ENCODE data around the gene ADARB2.

ADARB2 gene

DNA sequence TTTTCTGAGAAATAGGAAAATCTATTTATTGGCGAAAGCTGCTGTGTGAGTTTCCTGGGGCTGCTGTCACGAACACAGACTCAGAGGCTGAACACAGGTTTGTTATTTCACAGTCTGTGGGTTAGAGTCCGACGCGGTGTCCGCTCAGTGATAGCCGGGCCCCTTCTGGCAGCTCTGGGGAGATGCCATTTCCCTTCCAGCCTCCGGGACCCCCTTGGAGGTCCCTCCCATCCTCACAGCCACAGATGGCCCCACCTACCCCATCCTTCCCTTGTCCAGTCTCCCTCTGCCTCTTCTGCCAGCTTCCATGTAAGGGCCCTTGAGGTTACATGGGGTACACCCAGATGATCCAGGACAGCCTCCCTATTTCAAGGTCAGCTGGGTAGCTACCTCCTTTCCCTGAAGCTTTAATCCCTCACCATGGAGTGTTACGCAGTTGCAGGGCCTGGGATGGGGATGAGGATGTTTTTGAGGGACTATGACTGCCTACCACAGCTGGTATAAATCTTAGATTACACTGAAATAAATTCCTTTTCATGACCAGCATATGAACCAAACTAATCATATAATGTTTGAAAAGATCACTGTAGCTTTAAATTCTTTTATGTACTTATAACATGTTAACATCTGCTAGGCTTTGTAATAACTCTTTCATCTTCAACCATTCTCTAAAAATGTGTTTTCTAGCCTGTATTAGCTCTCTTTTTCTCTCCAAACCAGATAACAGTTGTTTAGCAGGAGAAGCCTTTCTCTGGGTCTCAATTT lies 582.6 kb downstream of the ADARB2 start:
- DNase-seq (ENCODE audit: low spot score): no peak

DNA sequence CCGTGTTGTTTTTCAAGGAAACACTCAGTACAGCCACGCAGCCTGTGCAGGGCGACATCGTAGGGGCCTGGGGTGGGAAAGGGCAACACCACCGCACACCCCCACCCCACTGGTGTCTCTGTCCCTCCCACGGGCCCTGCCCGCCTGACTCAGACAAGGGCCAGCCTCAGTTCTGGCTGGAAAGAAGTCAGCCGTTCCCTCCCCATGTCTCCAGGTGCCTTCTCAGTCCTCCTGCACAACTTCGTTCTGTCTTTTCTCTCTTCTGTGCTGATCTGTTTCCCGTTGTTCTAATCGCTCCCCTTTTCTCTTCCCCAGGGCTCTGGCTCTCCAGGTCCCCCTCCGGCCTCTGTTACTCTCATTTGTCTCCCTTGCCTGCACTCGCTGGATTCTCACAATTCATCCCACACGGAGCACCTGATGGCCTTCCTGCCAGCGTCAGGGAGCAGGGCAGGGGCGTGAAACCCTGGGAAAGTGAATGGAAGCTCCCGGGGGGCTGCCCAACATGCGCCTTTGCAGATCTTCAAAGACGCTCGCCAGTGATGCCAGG lies 583.4 kb downstream of the ADARB2 start:
- DNase-seq (ENCODE audit: low spot score): no peak

DNA sequence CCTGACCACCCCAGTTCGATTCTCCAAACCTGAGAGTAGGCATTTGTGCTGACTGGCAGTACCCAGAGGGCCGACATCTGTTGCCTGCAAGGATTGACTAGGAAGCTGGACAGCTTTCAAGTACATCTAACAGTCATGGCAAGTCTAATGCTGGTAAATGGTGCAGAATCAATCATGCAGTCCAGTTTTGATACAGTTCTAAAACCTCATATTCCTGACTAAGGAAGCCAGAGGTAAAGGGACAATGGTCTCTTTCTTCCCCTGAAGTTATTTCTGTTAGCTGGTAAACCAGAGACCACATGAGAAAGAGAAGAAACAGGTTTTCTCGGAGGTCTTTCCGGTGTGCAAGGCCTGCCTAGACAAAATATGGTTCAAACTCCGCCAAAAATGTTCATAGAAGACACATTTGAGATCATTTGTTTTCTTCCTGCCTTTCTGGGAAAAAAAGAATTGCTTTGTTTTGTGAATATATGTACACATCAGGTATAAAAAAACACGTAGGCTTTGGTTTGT lies 584.0 kb downstream of the ADARB2 start:
- no peak for DNase-seq (ENCODE audit: low spot score)

DNA sequence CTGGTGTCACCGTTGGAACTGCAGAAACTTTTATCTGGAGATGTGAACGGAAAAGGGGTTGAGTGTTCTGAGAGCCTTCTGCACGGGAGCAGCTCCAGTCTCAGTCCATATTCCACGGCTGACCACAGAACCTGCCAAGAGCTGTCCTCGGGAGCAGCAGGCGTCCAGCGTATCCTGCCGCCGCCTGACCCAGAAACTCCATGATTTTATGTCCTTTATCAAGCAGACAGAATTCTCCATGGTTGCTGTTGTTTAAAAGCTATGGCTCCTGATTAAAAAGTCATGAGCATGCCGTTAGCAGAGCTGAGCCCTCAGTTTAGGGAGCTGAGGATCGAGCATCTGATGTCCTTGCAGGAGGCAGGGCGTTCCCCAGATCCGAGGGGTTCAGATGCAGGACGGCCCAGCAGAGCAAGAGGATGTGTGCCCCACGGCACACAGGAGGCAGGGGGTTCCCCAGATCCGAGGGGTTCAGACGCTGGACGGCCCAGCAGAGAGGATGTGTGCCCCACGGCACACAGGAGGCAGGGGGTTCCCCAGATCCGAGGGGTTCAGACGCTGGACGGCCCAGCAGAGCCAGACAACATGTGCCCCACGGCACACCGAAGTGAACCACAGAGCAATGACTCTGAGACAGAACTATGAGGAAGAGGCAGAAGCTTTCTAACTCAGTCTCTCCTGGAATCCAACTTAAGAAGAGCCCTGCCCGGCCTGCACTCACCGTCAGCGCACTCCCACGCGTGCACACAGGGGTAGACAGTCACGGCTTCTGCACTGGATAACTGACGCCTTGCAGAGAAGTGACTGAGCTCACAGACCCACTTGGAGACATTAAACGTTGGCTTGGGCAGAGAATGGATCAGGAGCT lies 584.7 kb downstream of the ADARB2 start:
- no peak for DNase-seq (ENCODE audit: low spot score)

DNA sequence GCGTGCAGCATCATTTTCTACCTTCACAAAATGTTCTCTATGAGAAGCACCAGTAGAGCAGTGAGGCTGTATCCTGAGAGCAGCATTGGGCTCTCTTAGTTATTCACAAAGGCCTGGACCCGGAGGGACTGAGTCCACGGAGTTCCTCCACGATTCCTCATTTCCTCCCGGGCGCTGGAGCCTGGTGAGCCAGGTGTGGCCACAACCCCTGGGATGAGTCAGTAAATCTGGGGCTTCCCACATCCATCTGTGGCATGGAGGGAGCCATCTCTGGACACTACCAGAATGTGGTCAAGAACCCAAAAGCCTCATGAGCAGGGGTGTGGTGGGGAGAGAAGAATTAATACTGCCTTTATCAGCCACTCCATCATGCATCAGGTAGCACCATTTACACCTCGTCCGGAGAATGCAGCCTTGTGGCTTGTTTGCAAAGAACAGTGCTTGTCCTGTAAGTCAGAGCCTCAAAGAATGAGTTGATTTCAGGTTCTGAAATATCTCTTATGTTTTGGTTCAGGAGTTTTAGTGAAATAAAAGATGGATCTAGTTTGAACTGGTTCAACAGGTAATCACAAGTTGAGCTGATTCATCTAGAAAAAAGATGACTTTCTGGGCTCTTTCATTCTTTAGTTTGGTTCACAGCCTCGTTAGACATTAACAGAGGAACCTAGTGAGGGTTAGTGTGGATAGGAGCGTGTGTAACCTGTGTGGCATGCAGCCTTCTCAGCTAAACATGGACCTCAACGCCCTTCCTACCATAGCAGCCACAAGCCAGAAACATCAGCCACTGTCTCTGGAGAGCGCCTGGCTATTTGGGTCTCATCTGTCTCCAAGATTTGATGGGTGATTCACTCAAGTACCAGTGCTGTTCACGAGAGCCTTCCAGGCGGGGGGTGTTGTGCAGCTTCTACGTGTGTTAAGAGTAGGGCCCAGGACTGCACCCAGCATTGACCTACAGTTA lies 586.0 kb downstream of the ADARB2 start:
- no peak for DNase-seq (ENCODE audit: low spot score)

DNA sequence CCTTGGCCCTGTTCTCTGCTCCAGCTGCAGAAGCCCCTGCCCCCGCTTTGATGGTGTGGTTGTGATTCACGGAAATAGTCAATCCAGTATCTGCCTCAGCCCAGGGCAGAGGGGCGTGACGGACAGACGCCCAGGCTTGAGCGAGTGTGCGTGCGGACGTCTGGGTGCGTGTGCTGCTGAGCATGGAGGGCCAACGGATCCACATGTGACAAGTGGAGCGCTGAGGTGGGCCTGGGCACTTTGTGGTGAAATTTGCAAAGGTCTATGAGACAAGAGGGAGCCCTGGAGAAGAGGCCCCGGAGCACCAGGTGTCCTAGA lies 586.7 kb downstream of the ADARB2 start:
- no peak for DNase-seq (ENCODE audit: low spot score)

DNA sequence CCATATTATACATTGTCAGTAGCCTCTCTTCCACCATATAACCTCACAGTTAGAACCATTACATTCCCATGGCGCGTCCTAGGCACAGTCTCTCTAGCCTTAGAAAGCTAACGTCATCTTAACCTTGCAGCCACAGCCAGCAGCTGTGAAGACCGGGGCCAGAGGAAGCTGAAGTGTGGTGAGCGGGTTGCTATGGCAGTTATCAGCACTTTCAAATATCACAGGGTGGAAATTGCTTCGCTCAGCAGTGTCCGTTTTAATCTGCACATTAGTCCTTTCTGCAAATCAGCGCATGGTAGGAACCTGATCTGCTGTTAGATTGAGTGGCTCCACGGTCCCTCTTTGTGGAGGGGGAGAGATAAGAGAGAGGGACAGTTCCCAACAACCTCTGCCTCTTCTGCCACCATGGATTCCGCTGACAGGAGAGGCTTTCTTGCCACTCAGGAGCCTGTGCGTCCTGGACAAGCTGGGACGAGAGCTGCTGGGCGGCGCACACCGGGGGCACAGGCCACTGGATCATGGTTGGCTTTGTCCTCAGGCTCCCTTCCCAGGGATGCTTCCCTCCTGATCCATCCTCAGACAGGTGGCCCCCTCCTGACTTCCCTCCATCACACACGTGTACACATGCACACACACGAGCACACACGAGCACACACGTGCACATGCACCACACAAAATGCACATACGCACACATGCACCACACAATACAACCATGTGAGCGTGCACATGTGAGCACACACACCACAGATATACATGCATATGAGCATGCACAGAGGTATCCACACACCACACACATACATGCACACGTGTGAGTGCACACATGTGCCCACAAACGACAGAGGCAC lies 587.3 kb downstream of the ADARB2 start:
- no peak for DNase-seq (ENCODE audit: low spot score)

DNA sequence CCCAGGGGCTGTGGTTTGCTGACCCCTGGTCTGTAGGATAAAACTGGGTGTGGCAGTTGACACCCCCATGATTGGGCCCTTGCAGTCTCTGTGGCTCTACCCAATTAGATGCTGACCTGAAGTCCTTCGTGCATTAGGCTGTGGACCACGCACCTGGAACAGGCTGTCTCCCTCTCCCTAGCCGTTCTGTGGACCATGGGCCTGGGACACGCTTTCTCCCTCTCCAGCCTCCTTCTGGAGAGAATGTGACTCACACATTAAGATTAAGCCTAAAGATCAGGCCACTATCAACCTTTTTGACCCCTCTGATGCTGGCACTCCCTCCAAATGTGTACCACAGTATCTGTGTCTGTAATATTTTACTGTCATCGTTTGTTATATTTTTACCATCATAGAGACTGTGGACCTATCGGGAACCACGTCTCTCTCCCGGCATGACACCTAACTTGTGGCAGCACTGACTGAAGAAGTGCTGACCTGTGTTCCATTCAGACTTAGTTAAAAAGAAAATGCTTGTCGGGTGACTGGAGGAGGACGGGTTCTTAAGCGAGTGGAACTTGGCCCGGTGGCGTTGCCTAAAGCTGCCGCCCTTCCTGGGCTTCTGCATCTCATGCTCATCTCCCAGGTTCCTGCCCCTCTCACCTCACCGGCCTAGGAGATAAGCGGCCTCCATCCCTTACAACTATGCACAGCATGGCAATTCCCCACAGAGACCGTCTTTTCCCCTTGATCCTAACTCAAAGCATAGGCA lies 588.3 kb downstream of the ADARB2 start:
- no peak for DNase-seq (ENCODE audit: low spot score)

DNA sequence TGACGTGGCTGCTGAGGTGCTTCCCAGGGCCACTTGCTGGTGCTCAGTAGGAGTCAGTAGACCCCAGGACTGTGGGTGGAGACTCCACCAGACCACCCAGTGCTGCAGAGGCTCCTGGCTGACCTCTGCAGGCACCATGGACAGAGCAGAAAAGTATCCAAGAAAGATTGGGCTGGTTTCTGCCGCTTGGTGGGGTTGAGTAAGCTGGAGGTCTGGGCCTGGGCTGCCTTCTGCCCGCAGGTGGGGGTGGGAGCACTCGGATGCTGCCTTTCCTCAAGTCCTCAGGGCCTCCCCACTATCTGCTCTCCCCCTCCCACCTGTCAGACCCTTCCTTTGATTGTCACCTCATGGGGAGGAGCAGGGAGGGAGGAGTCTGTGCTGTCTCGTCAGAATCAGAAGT lies 589.5 kb downstream of the ADARB2 start:
- no peak for DNase-seq (ENCODE audit: low spot score)

DNA sequence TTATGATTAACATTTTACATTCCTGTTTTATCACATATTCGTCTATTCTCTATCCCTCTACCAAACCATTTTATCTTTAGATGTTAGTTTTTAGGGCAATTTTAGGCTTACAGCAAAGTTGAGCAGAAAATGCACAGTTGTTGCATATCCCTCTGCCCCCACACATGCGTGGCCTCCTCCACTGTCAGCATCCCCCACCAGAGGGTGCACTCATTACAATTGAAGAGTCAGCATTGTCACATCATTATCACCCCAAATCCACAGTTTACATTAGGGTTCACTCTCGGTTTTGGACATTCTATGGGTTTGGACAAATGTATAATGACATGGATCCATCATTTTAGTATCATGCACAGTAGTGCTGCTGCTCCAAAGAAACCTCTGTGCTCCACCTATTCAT lies 594.7 kb downstream of the ADARB2 start:
- DNase-seq (ENCODE audit: low spot score): no peak

DNA sequence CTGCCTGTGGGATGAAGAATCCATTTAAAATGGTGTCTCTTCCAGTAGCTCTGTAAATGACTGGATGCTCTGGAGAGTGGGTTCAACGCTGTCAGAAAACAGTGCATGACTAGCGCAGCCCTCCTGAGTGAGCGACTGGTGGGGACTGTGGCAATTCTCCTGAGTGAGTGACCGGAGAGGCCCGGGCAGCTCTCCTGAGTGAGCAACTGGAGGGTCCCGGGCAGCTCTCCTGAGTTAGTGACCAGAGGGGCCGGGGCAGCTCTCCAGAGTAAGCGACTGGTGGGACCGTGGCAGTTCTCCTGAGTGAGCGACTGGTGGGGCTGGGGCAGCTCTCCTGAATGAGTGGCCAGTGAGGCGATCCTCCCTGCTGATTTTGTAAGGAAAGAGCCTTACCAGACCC lies 595.6 kb downstream of the ADARB2 start:
- no peak for DNase-seq (ENCODE audit: low spot score)

DNA sequence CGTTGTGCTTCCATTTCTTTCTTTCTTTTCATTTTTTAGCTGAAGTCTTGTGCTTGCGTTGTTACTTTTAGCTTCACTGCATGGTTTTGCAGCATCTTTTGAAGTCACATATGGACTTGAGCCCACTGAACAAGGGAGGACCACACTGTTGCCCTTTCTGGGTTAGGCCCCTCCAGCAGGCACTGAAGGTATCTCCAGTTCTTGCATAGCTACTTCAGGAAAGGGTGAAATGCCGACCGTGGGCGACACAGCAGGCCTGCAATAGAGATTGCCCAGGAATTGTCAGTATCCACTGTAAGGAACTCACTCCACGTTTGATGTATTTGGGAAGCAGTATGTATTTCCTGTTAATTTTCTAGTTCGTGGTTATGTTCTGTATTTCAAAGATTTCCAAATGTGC lies 596.1 kb downstream of the ADARB2 start:
- no peak for DNase-seq (ENCODE audit: low spot score)

DNA sequence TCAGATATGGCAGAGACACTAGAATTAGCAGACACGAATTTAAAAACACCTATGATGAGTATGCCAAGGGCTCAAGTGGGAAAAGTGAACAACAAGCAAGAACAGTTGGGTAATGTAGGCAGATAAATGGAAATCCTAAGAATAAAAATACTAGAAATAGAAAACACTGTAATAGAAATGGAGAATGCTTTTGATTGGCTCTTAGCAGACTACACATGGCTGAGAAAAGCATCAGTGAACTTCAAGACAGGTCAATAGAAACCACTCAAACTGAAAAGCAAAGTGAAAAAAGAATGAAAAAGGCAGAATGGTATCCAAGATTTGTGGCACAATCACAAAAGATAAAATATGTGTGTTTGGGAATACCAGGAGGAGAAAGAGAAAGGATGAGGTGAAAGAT lies 598.8 kb downstream of the ADARB2 start:
- DNase-seq (ENCODE audit: low spot score): no peak

DNA sequence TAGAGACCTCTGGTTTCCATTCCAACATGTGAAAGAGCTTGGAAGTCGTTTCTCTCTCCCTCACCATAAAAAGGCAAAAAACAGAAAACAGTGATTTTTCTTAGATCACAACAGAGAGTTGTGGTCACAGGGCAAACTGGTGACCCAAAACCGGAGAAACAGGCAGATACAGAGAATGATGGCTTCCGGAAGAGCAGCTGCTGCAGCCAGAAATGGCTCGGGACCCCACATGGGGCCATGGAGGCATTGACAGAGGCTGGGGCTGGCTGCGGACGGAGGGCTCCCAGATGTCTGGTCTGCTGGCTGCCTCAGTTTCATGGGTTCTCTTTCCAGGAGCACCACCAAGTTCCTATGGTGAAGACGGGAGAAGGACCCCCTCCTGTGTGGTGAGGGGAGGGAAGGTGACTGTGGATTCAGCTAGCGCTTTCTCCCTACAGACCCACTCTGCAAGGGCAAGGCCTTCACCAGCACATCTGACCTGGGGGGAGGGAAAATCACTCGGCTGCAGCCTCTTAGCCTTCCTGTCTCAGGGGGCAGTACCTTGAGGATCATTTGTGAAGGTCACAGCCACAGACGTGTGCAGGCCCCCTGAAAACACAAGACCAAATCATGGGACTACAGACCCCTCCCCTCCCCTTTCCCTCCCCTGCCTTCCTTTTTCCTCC lies 599.7 kb downstream of the ADARB2 start:
- no peak for DNase-seq (ENCODE audit: low spot score)

DNA sequence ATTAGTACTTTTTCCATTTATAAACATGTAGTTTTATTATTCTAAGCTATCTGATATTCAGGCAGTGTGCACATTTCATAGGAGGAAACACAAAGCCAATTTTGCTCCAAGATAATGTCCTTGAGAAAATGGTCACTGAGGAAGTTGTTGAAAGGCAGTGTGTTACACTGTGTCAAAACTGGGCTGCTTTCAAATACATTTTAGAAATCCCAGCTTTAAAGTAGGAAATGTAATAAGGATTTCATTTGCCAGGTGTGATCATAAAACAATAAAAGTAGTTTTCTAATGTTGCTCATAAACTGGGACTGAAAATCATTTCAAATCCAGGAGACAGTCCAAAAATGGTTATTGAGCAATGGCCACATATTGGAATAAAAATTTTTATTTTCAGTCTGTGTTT lies 601.1 kb downstream of the ADARB2 start:
- DNase-seq (ENCODE audit: low spot score): no peak

DNA sequence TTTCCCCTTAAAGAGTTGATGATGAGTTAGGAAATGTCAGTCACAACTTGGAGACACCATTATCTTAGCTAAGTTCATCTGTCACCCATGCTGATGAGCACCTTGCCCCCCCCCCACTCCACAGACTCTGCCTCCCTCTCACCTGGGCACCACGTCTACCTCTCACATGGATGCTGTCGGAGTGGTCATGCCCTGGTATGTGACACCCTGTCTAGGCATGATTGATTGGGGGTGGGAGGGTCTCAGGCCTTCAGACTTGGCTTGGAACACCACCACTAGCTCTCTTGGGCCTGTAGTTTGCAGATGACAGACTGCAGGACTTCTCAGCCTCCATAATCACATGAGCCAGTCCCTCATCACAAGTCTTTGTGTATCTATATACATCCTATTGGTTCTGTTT lies 603.2 kb downstream of the ADARB2 start:
- no peak for DNase-seq (ENCODE audit: low spot score)

DNA sequence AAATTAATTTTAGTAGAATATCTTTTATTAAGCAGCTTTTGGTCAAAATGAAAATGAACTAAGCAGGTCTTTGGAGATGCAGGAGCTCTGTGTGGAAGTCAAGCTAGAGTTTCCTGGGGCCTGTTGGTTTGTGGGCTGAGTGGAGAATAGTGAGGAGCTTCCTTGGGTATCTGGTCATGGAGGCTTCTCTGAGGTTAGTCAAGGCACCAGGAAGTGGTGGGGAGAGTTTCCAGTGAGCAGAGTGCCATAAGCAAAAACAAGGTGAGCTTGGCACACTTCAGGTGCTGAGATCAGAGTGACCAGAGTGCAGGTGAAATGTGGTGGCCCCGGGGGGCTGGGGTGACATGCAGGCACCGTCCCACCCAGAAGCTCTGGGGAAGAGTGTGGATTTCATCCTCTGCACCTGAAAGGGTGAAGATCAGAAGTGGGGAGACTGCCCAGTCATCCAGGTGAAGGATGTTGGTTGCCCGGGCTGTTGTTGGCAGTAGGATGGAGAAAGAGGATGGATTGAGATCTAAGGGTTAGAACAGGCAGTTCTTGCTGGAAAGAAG lies 603.8 kb downstream of the ADARB2 start:
- DNase-seq (ENCODE audit: low spot score): no peak

DNA sequence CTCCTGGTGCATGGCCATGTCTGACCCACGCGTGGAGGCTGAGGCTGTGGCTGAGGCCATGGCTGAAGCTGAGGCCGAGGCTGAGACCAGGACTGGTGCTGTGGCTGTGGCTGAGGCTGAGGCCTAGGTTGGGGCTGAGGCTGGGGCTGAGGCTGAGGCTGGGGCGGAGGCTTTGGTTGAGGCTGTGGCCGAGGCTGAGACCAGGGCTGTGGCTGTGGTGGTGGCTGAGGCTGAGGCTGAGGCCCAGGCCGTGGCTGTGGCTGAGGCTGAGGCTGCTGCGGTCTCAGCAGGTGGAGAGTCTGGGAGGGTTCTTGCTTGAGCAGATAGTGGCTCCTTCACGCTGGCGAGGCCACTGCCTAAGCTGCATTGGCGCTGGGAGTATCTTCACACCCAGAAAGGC lies 604.7 kb downstream of the ADARB2 start:
- DNase-seq (ENCODE audit: low spot score): no peak

DNA sequence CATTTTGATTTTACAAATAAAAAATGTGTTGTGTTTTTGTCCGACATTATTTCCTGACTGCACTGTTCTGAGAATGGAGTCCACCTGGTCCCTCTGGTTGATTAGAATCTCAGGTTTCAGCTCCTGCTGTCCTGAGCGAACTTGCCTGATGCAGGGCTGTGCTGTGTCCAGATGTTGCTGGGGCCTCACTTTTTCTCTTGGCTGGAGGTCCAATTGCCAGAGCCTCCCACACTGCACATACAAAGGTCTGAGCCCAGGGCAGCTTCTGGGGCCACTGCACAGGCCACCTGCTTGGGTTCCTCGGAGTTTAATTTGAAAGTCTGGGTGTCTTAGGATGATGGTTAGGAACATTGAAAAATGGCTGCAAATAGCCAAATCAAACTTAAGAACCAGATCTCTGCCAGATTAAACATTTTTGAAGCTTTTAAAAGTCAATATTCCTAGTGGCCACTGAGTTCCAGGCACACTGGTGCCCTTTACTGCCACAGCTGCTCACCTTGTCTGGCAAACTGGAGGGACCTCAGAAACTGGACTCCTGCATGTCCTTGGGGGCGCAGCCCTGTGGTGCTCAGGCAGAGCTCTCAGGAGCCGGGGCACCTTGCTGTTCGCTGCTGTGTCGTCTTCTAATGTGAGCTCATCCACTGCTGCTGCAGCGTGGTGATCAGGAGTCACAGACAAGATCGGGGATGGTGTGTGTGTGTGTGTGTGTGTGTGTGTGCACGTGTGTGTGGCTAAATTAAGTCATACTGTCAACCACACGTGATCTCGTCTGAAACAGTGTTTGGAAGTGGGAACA lies 606.1 kb downstream of the ADARB2 start:
- DNase-seq (ENCODE audit: low spot score): no peak

Measured in LoVo (cell line).